Muscle of leg (tissue), 11 donors: ENCODE results near the gene YPEL2. TPM values are rescaled to one million over a fixed set of nuclear protein-coding genes. Genes with fewer than 3 reads are reported as not detected.
"Not testable (repeated sequence)": the region's sequence is repeated elsewhere in the genome, so short reads cannot be mapped to it uniquely, and the experiment has no call there.

ENCODE experiments used
- DNase-seq: peaks from one replicate; pipeline ENCODE4 v3.0.0; 2013
- H3K27ac ChIP-seq: one replicate; pipeline ENCODE4 v1.5.1; 2013; ENCODE audit warnings: mild to moderate bottlenecking, low read length, control low read depth
- H3K27me3 ChIP-seq: one replicate; pipeline ENCODE4 v1.6.1; 2013; ENCODE audit warnings: low read length; ENCODE audit not compliant: control insufficient read depth, insufficient read depth
- H3K36me3 ChIP-seq: one replicate; pipeline ENCODE4 v1.6.1; 2013; ENCODE audit warnings: low read length; ENCODE audit not compliant: control insufficient read depth, insufficient read depth
- H3K4me1 ChIP-seq: one replicate; pipeline ENCODE4 v1.6.1; 2013; ENCODE audit warnings: low read length; ENCODE audit not compliant: control insufficient read depth, insufficient read depth
- H3K4me3 ChIP-seq: one replicate; pipeline ENCODE4 v1.5.1; 2013; ENCODE audit warnings: low read length, control low read depth
- H3K9me3 ChIP-seq: replicated peaks from 2 replicates; pipeline ENCODE4 v1.6.1; 2013; ENCODE audit warnings: low read depth, low read length; ENCODE audit not compliant: control insufficient read depth
- WGBS: methylation state at CpG from one replicate; pipeline ENCODE4 v1.1.5; 2013; ENCODE audit warnings: missing lambda C conversion rate; ENCODE audit not compliant: insufficient coverage; 5-methylcytosine and 5-hydroxymethylcytosine counted together
- polyA plus RNA-seq, 8 donors: library from polyadenylated mRNA; unstranded; fragments of 120-200 nt; gene quantifications; one replicate each; pipeline versions ENCODE4 v1.2.1 to v1.2.3, GENCODE V29; 2013; ENCODE audit warnings: inconsistent platforms in 1 of 8, low replicate concordance in 1 of 8; ENCODE audit not compliant: insufficient read length in 8 of 8, insufficient read depth in 1 of 8
- total RNA-seq: library from RNA; stranded (reverse); fragments of 120-200 nt; gene quantifications from one replicate; pipeline ENCODE4 v1.2.4, GENCODE V29; 2013

The YPEL2 gene
- total and polyA plus RNA-seq, 9 donors = 11.3 to 15.6 (median 12.8) TPM

DNA sequence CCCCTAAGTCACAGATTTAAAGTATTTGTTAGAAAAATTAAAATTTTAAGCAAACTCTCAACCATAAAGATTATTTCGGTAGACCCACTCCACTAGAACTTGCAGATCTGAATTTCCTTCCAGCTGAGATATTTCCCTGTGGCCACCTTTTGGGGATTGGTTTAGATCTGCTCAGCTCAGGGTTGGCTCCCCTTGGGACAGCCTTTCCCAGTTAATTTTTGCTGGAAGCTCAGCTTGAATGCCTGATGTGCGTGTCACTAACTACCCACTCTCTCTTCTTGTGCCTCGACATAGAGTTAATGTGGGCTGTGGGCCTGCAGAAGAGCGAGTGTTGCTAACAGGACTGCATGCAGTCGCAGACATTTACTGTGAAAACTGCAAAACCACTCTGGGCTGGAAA lies 57.6 kb downstream of the YPEL2 start:
- no peak for DNase-seq
- H3K4me1 ChIP-seq = peaks cover 18% of the 10 kb centered on the region
- no peaks in the 10 kb centered on the region for H3K27me3 ChIP-seq
- H3K4me3 ChIP-seq = no peak overlapping the region
- H3K9me3 ChIP-seq = no peaks in the 10 kb centered on the region
- H3K36me3 ChIP-seq = peaks cover 25% of the 10 kb centered on the region
- H3K27ac ChIP-seq = no peak overlapping the region
- WGBS = 100% methylated on average over 2 of the region's 5 CpGs

DNA sequence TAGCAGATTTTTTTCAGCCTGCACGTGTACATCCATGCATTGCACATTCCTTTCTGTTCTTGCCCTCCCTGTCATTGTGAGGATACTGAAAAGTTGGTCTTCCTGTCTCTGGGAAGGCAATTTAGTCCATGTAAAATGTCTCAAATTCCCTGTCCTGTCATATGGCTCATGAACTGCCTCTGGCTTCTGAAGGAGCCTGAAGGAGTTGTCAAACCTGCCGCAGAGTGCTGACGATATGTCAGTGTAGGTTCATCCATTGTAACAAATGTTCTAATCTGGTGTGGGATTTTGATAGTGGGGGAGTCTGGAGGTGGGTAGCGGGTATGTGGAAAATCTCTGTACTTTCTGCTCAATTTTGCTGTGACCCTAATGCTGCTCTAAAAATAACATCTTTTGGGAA lies 59.6 kb downstream of the YPEL2 start:
- WGBS = 71% methylated on average over 2 of the region's 4 CpGs
- Histone ChIP-seq H3K27ac (no peak overlapping the region), H3K36me3 (peaks cover 29% of the 10 kb centered on the region)

GRCh38 chr17:59392973-59393679 lies 61.7 kb downstream of the YPEL2 start:
- WGBS = no CpG with 5 or more reads among the region's 7 CpGs
- H3K36me3 ChIP-seq = peaks cover 46% of the 10 kb centered on the region
- H3K4me3 ChIP-seq = no peak overlapping the region
- no peak for DNase-seq
- H3K27ac ChIP-seq = no peak overlapping the region
- H3K27me3 ChIP-seq = no peaks in the 10 kb centered on the region
- peaks cover 7% of the 10 kb centered on the region for H3K4me1 ChIP-seq
- no peaks in the 10 kb centered on the region for H3K9me3 ChIP-seq

More for the DNA sequence above, 59.6 kb downstream of the YPEL2 start:
- no peaks in the 10 kb centered on the region for H3K9me3 ChIP-seq
- H3K27me3 ChIP-seq = no peaks in the 10 kb centered on the region
- peak; percentile 64 for DNase-seq
- H3K4me3 ChIP-seq = no peak overlapping the region
- H3K4me1 ChIP-seq = peaks cover 18% of the 10 kb centered on the region

GRCh38 chr17:59393742-59394410 lies 62.4 kb downstream of the YPEL2 start:
- 91% methylated on average over 17 of the region's 35 CpGs for WGBS
- peaks cover 48% of the 10 kb centered on the region for H3K36me3 ChIP-seq
- H3K9me3 ChIP-seq, H3K27ac ChIP-seq, H3K4me3 ChIP-seq, H3K4me1 ChIP-seq, DNase-seq, H3K27me3 ChIP-seq: not testable (repeated sequence)

GRCh38 chr17:59396134-59396826 lies 64.8 kb downstream of the YPEL2 start:
- no peak overlapping the region for H3K4me3 ChIP-seq
- DNase-seq = no peak
- no peak overlapping the region for H3K27ac ChIP-seq
- no peaks in the 10 kb centered on the region for H3K27me3 ChIP-seq
- peaks cover 2% of the 10 kb centered on the region for H3K4me1 ChIP-seq
- 80% methylated on average over 4 of the region's 9 CpGs for WGBS
- H3K9me3 ChIP-seq = no peaks in the 10 kb centered on the region
- H3K36me3 ChIP-seq = peaks cover 40% of the 10 kb centered on the region

GRCh38 chr17:59397316-59398073 lies 66.0 kb downstream of the YPEL2 start:
- 99% methylated on average over 7 of the region's 15 CpGs for WGBS
- Histone ChIP-seq H3K4me3 (no peak overlapping the region), H3K27me3 (no peaks in the 10 kb centered on the region), H3K4me1 (no peaks in the 10 kb centered on the region), H3K36me3 (peaks cover 34% of the 10 kb centered on the region), H3K27ac (no peak overlapping the region), H3K9me3 (no peaks in the 10 kb centered on the region)
- DNase-seq = no peak

DNA sequence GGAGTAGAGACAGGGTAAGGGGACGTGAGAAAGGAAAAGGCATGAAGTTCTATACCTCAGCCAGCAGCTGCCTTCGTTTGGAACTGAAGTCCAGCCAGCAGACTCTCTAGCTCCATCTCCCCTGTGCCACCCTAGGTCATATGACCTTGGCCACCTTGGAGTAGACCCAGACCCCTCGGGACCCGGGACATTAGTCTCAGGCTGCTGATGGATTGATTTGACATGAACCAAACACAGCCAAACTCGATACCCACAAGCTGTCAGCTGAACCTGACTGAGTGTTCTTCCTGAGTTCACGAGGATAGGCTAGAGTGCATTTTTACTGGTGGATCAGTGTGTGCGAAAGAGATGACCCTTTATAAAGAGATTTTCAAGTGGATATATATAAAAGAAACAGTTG lies 68.5 kb downstream of the YPEL2 start:
- Histone ChIP-seq H3K9me3 (no peaks in the 10 kb centered on the region), H3K4me1 (no peaks in the 10 kb centered on the region), H3K27me3 (no peaks in the 10 kb centered on the region), H3K36me3 (peaks cover 31% of the 10 kb centered on the region), H3K27ac (no peak overlapping the region), H3K4me3 (no peak overlapping the region)
- WGBS = 40% methylated on average over 3 of the region's 7 CpGs
- no peak for DNase-seq

DNA sequence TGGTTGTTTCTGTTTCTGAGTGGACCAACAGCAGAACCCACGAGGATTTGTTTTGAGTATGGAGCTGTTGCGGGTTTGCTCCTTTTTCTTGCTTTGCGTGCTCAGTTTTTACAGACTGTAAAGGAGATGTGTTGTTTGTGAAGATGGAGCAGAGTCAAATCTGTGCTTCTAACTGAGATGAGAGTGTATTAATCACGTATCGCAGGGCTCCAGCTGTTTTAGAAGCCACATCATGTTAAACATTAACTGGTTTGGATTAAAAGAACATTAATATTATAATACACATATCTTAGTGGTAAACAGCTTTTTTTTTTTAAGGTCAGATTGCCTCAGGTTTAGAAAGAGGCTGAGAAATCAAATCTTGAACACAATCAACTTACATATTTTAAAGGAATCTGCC lies 69.4 kb downstream of the YPEL2 start:
- no peak for DNase-seq
- Histone ChIP-seq H3K36me3 (peaks cover 28% of the 10 kb centered on the region), H3K27ac (no peak overlapping the region), H3K27me3 (no peaks in the 10 kb centered on the region), H3K4me3 (no peak overlapping the region), H3K4me1 (no peaks in the 10 kb centered on the region), H3K9me3 (no peaks in the 10 kb centered on the region)
- WGBS = 67% methylated on average over 1 of the region's 5 CpGs

- DNase-seq = no peak
- Histone ChIP-seq H3K4me1 (peaks cover 2% of the 10 kb centered on the region), H3K27ac (no peak overlapping the region), H3K36me3 (peaks cover 28% of the 10 kb centered on the region), H3K4me3 (no peak overlapping the region), H3K9me3 (no peaks in the 10 kb centered on the region), H3K27me3 (no peaks in the 10 kb centered on the region)
- WGBS = no CpG with 5 or more reads among the region's 3 CpGs
These were observed 69.8 kb downstream of the YPEL2 start for GRCh38 chr17:59401274-59401673.

GRCh38 chr17:59401725-59402124 lies 70.3 kb downstream of the YPEL2 start:
- WGBS = no CpG with 5 or more reads among the region's 1 CpG
- DNase-seq = no peak
- no peak overlapping the region for H3K4me3 ChIP-seq
- H3K4me1 ChIP-seq = peaks cover 6% of the 10 kb centered on the region
- no peaks in the 10 kb centered on the region for H3K9me3 ChIP-seq
- no peaks in the 10 kb centered on the region for H3K27me3 ChIP-seq
- peaks cover 24% of the 10 kb centered on the region for H3K36me3 ChIP-seq
- H3K27ac ChIP-seq = no peak overlapping the region
